ENCODE measurements around the gene LAGE3. TPM values are rescaled to one million over a fixed set of nuclear protein-coding genes. Genes with fewer than 3 reads are reported as not detected.
A peak's percentile ranks its signal among the peaks of the same experiment; 100 is the strongest.

LAGE3 gene
- total and polyA plus RNA-seq, 2 donors (not counting 3 experiments of a cell fraction or from before 2014, with no cell fraction given) = 14.3 to 31.9 TPM

DNA sequence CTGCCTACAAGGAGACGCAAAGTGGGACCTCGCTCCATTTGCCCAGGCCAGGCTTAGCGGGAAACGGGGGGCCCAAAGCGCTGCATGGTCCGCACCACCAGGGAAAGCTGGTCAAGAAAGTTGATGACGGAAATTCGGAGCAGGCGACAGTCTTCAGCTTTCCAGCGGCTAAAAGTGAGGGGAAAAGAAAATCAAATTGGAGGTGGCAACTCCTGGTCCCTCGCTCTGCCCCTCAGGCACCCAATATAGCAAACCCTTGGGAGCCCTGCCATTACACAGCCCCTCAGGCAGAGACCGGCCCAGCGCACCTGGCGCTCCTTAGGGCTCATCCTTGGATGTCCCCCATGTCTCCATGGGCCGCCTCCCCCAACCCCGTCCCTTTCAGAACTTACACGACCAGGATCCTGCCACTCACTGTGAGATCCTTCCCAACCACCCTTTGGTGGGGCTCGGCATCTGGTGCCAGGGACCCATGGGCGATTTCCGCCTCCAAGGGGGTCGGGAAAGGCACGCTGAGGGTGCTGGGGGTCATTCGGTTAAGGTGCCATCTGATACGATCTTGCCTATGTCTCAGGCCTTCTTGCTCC, 1.1 kb downstream of the LAGE3 start:
- intact Hi-C loops (cut with micrococcal nuclease) = loop anchor here (2.0 to 5.0 kb wide), 3 partner anchors 19 to 39 kb away; partner anchors contain the start of genes FAM3A, FAM50A and PLXNA3
- no TSS peak for BruUV-seq (replicated peaks)
- H3K79me2 ChIP-seq (ENCODE audit: control insufficient read depth, insufficient read depth, low read length) = no peaks in the 10 kb centered on the region
- DNase-seq (ENCODE audit: low read depth, low spot score) (no peak), FAIRE-seq (no peak)
- dilution Hi-C loops (cut with MboI; ENCODE audit: extremely low pct_ligation_motif_present, low sequenced_read_pairs) = no loop called here
- H4K20me1 ChIP-seq (replicated peaks; ENCODE audit: control insufficient read depth, extremely low read depth, insufficient read depth, low read length) = no peaks in the 10 kb centered on the region
- CTCF ChIA-PET = no interaction called here
- POLR2A ChIA-PET = interaction anchor here (1.0 to 1.1 kb wide), 2 partner anchors 9 to 13 kb away, joined by 3 to 7 read pairs; partner anchors contain the start of gene SLC10A3
- H3K9me3 ChIP-seq (replicated peaks; ENCODE audit: control insufficient read depth, insufficient read depth, low read length) = no peaks in the 10 kb centered on the region
- TF ChIP-seq POLR2AphosphoS5 (IDR thresholded peaks at IDR 0.05; ENCODE audit: insufficient read depth, low read depth, low read length) = peak; percentile 12
- TF ChIP-seq, protein P1, sequence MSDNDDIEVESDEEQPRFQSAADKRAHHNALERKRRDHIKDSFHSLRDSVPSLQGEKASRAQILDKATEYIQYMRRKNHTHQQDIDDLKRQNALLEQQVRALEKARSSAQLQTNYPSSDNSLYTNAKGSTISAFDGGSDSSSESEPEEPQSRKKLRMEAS (IDR thresholded peaks at IDR 0.05; ENCODE audit: insufficient read depth, insufficient read length) = no peak
- no peak for TF ChIP-seq FOS (IDR thresholded peaks at IDR 0.05; ENCODE audit: borderline replicate concordance, insufficient read depth, low read length)
- peak overlapping the region; percentile 39 to 56 (median 48) for H3K4me3 ChIP-seq (replicated peaks in 1 of 3; ENCODE audit: insufficient read depth in 1 of 3, low read depth in 1 of 3, low read length in 3 of 3)
- H3K4me2 ChIP-seq (ENCODE audit: insufficient read depth, low read length) = peak overlapping the region; percentile 76
- H3K9ac ChIP-seq (replicated peaks; ENCODE audit: extremely low read depth, insufficient read depth, low read length) = peak overlapping the region; percentile 47
- peaks cover 9% of the 10 kb centered on the region for H3K4me1 ChIP-seq (ENCODE audit: control insufficient read depth, extremely low read depth, insufficient read depth, low read length)
- no peaks in the 10 kb centered on the region for H3K9me1 ChIP-seq (replicated peaks; ENCODE audit: control insufficient read depth, extremely low read depth, insufficient read depth, low read length)
- no peaks in the 10 kb centered on the region for H3K27me3 ChIP-seq (ENCODE audit: control insufficient read depth in 2 of 2, insufficient read depth in 2 of 2, low read length in 2 of 2)
- H3K36me3 ChIP-seq (ENCODE audit: control insufficient read depth in 2 of 2, extremely low read depth in 1 of 2, insufficient read depth in 2 of 2, low read length in 2 of 2) = peaks cover 0 to 3% of the 10 kb centered on the region in 2 experiments
- H3K27ac ChIP-seq (ENCODE audit: insufficient read depth, low read depth, low read length) = peak overlapping the region; percentile 41
- peak overlapping the region; percentile 18 for H2AFZ ChIP-seq (ENCODE audit: low read depth, low read length)

GRCh38 chrX:154476821-154477220, 2.3 kb downstream of the LAGE3 start:
- no peak overlapping the region for H3K4me2 ChIP-seq (ENCODE audit: insufficient read depth, low read length)
- no peaks in the 10 kb centered on the region for H3K9me1 ChIP-seq (replicated peaks; ENCODE audit: control insufficient read depth, extremely low read depth, insufficient read depth, low read length)
- H3K9ac ChIP-seq (replicated peaks; ENCODE audit: extremely low read depth, insufficient read depth, low read length) = no peak overlapping the region
- ChIA-PET CTCF (interaction anchor here (1.2 to 1.4 kb wide), 2 partner anchors 9 to 12 kb away, joined by 3 to 7 read pairs; partner anchors contain the start of gene UBL4A), POLR2A (interaction anchor here (0.7 kb wide), 1 partner anchor 38 kb away, joined by 3 read pairs; no protein-coding TSS in a partner anchor)
- FAIRE-seq (no peak), DNase-seq (ENCODE audit: low read depth, low spot score) (no peak)
- H3K9me3 ChIP-seq (replicated peaks; ENCODE audit: control insufficient read depth, insufficient read depth, low read length) = no peaks in the 10 kb centered on the region
- H3K27me3 ChIP-seq (ENCODE audit: control insufficient read depth in 2 of 2, insufficient read depth in 2 of 2, low read length in 2 of 2) = no peaks in the 10 kb centered on the region
- dilution Hi-C loops (cut with MboI; ENCODE audit: extremely low pct_ligation_motif_present, low sequenced_read_pairs) (no loop called here), intact Hi-C loops (cut with micrococcal nuclease) (loop anchor here (5.0 kb wide), 1 partner anchor 35 kb away; the partner anchor contains the start of gene FAM50A)
- H3K4me3 ChIP-seq (replicated peaks in 1 of 3; ENCODE audit: insufficient read depth in 1 of 3, low read depth in 1 of 3, low read length in 3 of 3) = no peak overlapping the region
- H3K27ac ChIP-seq (ENCODE audit: insufficient read depth, low read depth, low read length) = no peak overlapping the region
- H3K4me1 ChIP-seq (ENCODE audit: control insufficient read depth, extremely low read depth, insufficient read depth, low read length) = peaks cover 9% of the 10 kb centered on the region
- H3K36me3 ChIP-seq (ENCODE audit: control insufficient read depth in 2 of 2, extremely low read depth in 1 of 2, insufficient read depth in 2 of 2, low read length in 2 of 2) = peaks cover 0 to 3% of the 10 kb centered on the region in 2 experiments
- no TSS peak for BruUV-seq (replicated peaks)
- no peak overlapping the region for H2AFZ ChIP-seq (ENCODE audit: low read depth, low read length)
- H3K79me2 ChIP-seq (ENCODE audit: control insufficient read depth, insufficient read depth, low read length) = no peaks in the 10 kb centered on the region
- TF ChIP-seq FOS (IDR thresholded peaks at IDR 0.05; ENCODE audit: borderline replicate concordance, insufficient read depth, low read length) (no peak), CTCF (IDR thresholded peaks at IDR 0.05; ENCODE audit: extremely low read depth in 1 of 2, insufficient read depth in 1 of 2, low read depth in 1 of 2, low read length in 2 of 2) (no peak), POLR2A (IDR thresholded peaks at IDR 0.05; ENCODE audit: low read depth, low read length) (no peak), EZH2 (IDR thresholded peaks at IDR 0.05; ENCODE audit: borderline replicate concordance, low read depth, low read length, severe bottlenecking) (no peak), GATA2 (IDR thresholded peaks at IDR 0.05; ENCODE audit: insufficient read depth, insufficient read length, low read depth, low read length) (no peak), MYC (IDR thresholded peaks at IDR 0.05; ENCODE audit: low read depth, low read length) (no peak), JUN (IDR thresholded peaks at IDR 0.05; ENCODE audit: borderline replicate concordance, insufficient read depth, insufficient read length, low read depth) (no peak), POLR2AphosphoS5 (IDR thresholded peaks at IDR 0.05; ENCODE audit: insufficient read depth, low read depth, low read length) (no peak)
- TF ChIP-seq, protein P1 (IDR thresholded peaks at IDR 0.05; ENCODE audit: insufficient read depth, insufficient read length) = no peak
- H4K20me1 ChIP-seq (replicated peaks; ENCODE audit: control insufficient read depth, extremely low read depth, insufficient read depth, low read length) = no peaks in the 10 kb centered on the region

All from endothelial cell of umbilical vein (primary cell).